Lower lobe of right lung (tissue), 2 donors: Measurements from ENCODE around the gene NKAIN2. TPM values are rescaled to one million over a fixed set of nuclear protein-coding genes. Genes with fewer than 3 reads are reported as not detected.
A peak's percentile ranks its signal among the peaks of the same experiment; 100 is the strongest.

Source experiments
- ATAC-seq, 2 donors: fragments of 200-7000 bp; cut with Tn5 transposase; one replicate each; pipeline ENCODE4 v1.9.1; 2020 to 2022; ENCODE audit warnings: mild to moderate bottlenecking in 2 of 2, moderate library complexity in 2 of 2
- DNase-seq: peaks from one replicate; pipeline ENCODE4 v3.0.0-alpha.2; 2020
- H3K27ac ChIP-seq: fragments of 200-600 bp; one replicate; pipeline ENCODE4 v1.8.0; 2022
- H3K27me3 ChIP-seq: fragments of 200-600 bp; one replicate; pipeline ENCODE4 v1.8.0; 2022; ENCODE audit warnings: low read depth
- H3K36me3 ChIP-seq: fragments of 200-600 bp; one replicate; pipeline ENCODE4 v1.8.0; 2022; ENCODE audit warnings: mild to moderate bottlenecking
- H3K4me1 ChIP-seq: fragments of 200-600 bp; one replicate; pipeline ENCODE4 v1.8.0; 2022
- H3K4me3 ChIP-seq: fragments of 200-600 bp; one replicate; pipeline ENCODE4 v1.8.0; 2022; ENCODE audit warnings: mild to moderate bottlenecking
- H3K9me3 ChIP-seq: fragments of 200-600 bp; one replicate; pipeline ENCODE4 v1.8.0; 2022
- CTCF ChIP-seq: fragments of 200-600 bp; IDR thresholded peaks from one replicate; pipeline ENCODE4 v1.8.0; 2022; ENCODE audit warnings: antibody characterized with exemption, mild to moderate bottlenecking
- intact Hi-C: fragments of 100-400 bp; cut with DNase I; formaldehyde crosslinking; loops from one replicate; pipeline ENCODE4 v1.11.0; 2022
- total RNA-seq: library from RNA; stranded (reverse); fragmentation: NEBNext Ultra II Directional; extraction: Animal tissue kit (Norgen Biotek cat#: 25700); gene quantifications from one replicate; pipeline ENCODE4 v1.2.1, GENCODE V29; 2021
- donor health status: DM: no; HTN: yes; CAD: no; lungs with severe emphysema.

The NKAIN2 gene
- total RNA-seq, 1 donor from 2014 or later, result 0.12 TPM

- intact Hi-C loops, result no loop called here
- DNase-seq (no peak), ATAC-seq (no peak)
- Histone ChIP-seq H3K4me3 (no peak overlapping the region), H3K27ac (no peak overlapping the region), H3K27me3 (no peaks in the 10 kb centered on the region), H3K4me1 (no peaks in the 10 kb centered on the region), H3K36me3 (no peaks in the 10 kb centered on the region), H3K9me3 (no peaks in the 10 kb centered on the region)
- no peak for TF ChIP-seq CTCF
Measured at GRCh38 chr6:123945386-123945785, 141.7 kb downstream of the NKAIN2 start.

- no peak for TF ChIP-seq CTCF
- DNase-seq (no peak), ATAC-seq (no peak)
- no peaks in the 10 kb centered on the region for H3K4me1 ChIP-seq
- H3K27ac ChIP-seq, result no peak overlapping the region
- no peaks in the 10 kb centered on the region for H3K36me3 ChIP-seq
- H3K4me3 ChIP-seq, result no peak overlapping the region
- H3K9me3 ChIP-seq, result no peaks in the 10 kb centered on the region
- intact Hi-C loops, result no loop called here
- H3K27me3 ChIP-seq, result no peaks in the 10 kb centered on the region
Measured at GRCh38 chr6:123953920-123954319, 150.3 kb downstream of the NKAIN2 start.

GRCh38 chr6:123956492-123957139, 153.0 kb downstream of the NKAIN2 start:
- Histone ChIP-seq H3K4me3 (no peak overlapping the region), H3K9me3 (no peaks in the 10 kb centered on the region), H3K36me3 (no peaks in the 10 kb centered on the region), H3K4me1 (no peaks in the 10 kb centered on the region), H3K27me3 (no peaks in the 10 kb centered on the region), H3K27ac (no peak overlapping the region)
- no peak for DNase-seq
- intact Hi-C loops, result no loop called here
- no peak for ATAC-seq
- TF ChIP-seq CTCF, result no peak

- H3K27me3 ChIP-seq, result no peaks in the 10 kb centered on the region
- intact Hi-C loops, result no loop called here
- no peak overlapping the region for H3K4me3 ChIP-seq
- H3K36me3 ChIP-seq, result no peaks in the 10 kb centered on the region
- H3K27ac ChIP-seq, result no peak overlapping the region
- TF ChIP-seq CTCF, result no peak
- no peaks in the 10 kb centered on the region for H3K4me1 ChIP-seq
- DNase-seq (peak; percentile 72), ATAC-seq (peak; percentile 79 to 88)
- no peaks in the 10 kb centered on the region for H3K9me3 ChIP-seq
Measured at GRCh38 chr6:123962508-123962907, 158.8 kb downstream of the NKAIN2 start.

GRCh38 chr6:123965894-123966293, 162.2 kb downstream of the NKAIN2 start:
- Histone ChIP-seq H3K36me3 (no peaks in the 10 kb centered on the region), H3K4me1 (no peaks in the 10 kb centered on the region), H3K9me3 (no peaks in the 10 kb centered on the region), H3K4me3 (no peak overlapping the region), H3K27ac (no peak overlapping the region), H3K27me3 (no peaks in the 10 kb centered on the region)
- no peak for TF ChIP-seq CTCF
- intact Hi-C loops, result no loop called here
- ATAC-seq, result no peak
- DNase-seq, result no peak

- intact Hi-C loops, result no loop called here
- no peak for ATAC-seq
Measured at GRCh38 chr6:123966618-123967017, 163.0 kb downstream of the NKAIN2 start.

More at GRCh38 chr6:123966618-123967017, 163.0 kb downstream of the NKAIN2 start:
- no peaks in the 10 kb centered on the region for H3K4me1 ChIP-seq
- DNase-seq, result no peak
- H3K4me3 ChIP-seq, result no peak overlapping the region
- TF ChIP-seq CTCF, result no peak
- H3K27me3 ChIP-seq, result no peaks in the 10 kb centered on the region
- H3K36me3 ChIP-seq, result no peaks in the 10 kb centered on the region
- H3K27ac ChIP-seq, result no peak overlapping the region
- H3K9me3 ChIP-seq, result no peaks in the 10 kb centered on the region
